Transverse colon (tissue), 4 donors: ENCODE data around the gene GEMIN5. TPM values are rescaled to one million over a fixed set of nuclear protein-coding genes. Genes with fewer than 3 reads are reported as not detected.
A peak's percentile ranks its signal among the peaks of the same experiment; 100 is the strongest.

ENCODE experiments used
- DNase-seq: peaks from one replicate; pipeline ENCODE4 v3.0.0-alpha.2; 2019
- H3K27ac ChIP-seq, 4 donors: fragments of 200-600 bp; sonication (generic); 2 replicates each; pipeline ENCODE4 v1.5.1; 2016 to 2018; ENCODE audit warnings: inconsistent platforms in 4 of 4
- H3K27me3 ChIP-seq: fragments of 200-600 bp; sonication (generic); 2 replicates; pipeline ENCODE4 v1.5.1; 2017; ENCODE audit warnings: inconsistent platforms
- H3K36me3 ChIP-seq, 4 donors: fragments of 200-600 bp; sonication (generic); 2 replicates each; pipeline ENCODE4 v1.5.1; 2017 to 2019; ENCODE audit warnings: inconsistent platforms in 4 of 4
- H3K4me1 ChIP-seq, 4 donors: fragments of 200-600 bp; sonication (generic); 2 replicates each; pipeline ENCODE4 v1.5.1; 2017 to 2020; ENCODE audit warnings: inconsistent platforms in 4 of 4
- H3K4me3 ChIP-seq, 4 donors: fragments of 200-600 bp; sonication (generic); 1 replicate in 1 of 4; 2 replicates in 3 of 4; pipeline versions ENCODE4 v1.5.1 to v1.6.1; 2017 to 2019; ENCODE audit warnings: inconsistent platforms in 4 of 4
- H3K9me3 ChIP-seq, 2 donors: fragments of 200-600 bp; sonication (generic); 2 replicates each; pipeline ENCODE4 v1.5.1; 2017 to 2019; ENCODE audit warnings: inconsistent platforms in 2 of 2
- CTCF ChIP-seq, 5 experiments: fragments of 200-600 bp in 3 of 5; fragments of 450-650 bp in 2 of 5; sonication (generic) in 3 of 5; IDR thresholded peaks; 1 replicate in 2 of 5; 2 replicates in 3 of 5; pipeline ENCODE4 v1.5.1; 2016 to 2017; ENCODE audit warnings: antibody characterized with exemption in 5 of 5, inconsistent platforms in 3 of 5, mild to moderate bottlenecking in 2 of 5, moderate library complexity in 1 of 5
- EP300 ChIP-seq: sonication (generic); formaldehyde crosslinking; IDR thresholded peaks from one replicate; pipeline ENCODE4 v1.6.1; 2017; ENCODE audit warnings: antibody characterized with exemption, low read depth
- POLR2A ChIP-seq: fragments of 450-650 bp; IDR thresholded peaks from one replicate; pipeline ENCODE4 v1.6.1; 2016; ENCODE audit warnings: antibody characterized with exemption, mild to moderate bottlenecking, moderate library complexity
- POLR2AphosphoS5 ChIP-seq, 3 donors: sonication (generic); formaldehyde crosslinking; IDR thresholded peaks; one replicate each; pipeline ENCODE4 v1.6.1; 2016; ENCODE audit warnings: antibody characterized with exemption in 3 of 3
- WGBS, 2 donors: methylation state at CpG; one replicate each; pipeline ENCODE4 v1.1.5; 2018; ENCODE audit warnings: low coverage in 1 of 2; 5-methylcytosine and 5-hydroxymethylcytosine counted together
- in situ Hi-C, 4 donors: fragments of 200-750 bp; cut with MboI; loops; one replicate each; pipeline versions ENCODE4 v1.15.0 to v1.15.1; 2017; ENCODE audit warnings: low sequenced_read_pairs in 3 of 4, low pct_ligation_motif_present in 1 of 4, low pct_unique_long_range_greater_than_20kb in 1 of 4
- intact Hi-C: fragments of 100-400 bp; cut with DNase I; formaldehyde crosslinking; loops from one replicate; pipeline ENCODE4 v1.15.1; 2023; ENCODE audit warnings: low total_unique reads
- total RNA-seq, 4 donors: library from RNA; depleted of rRNA; stranded (reverse); fragments of >200 nt; gene quantifications; one replicate each; pipeline ENCODE4 v1.1.0, GENCODE V29; 2016

GEMIN5 gene
- total RNA-seq, 4 donors from 2014 or later, result 3.4 to 39.4 (median 7.3) TPM

GRCh38 chr5:154860123-154860522, 77.9 kb downstream of the GEMIN5 start:
- Histone ChIP-seq H3K36me3 (peaks cover 0 to 1% (median 0%) of the 10 kb centered on the region in 4 donors), H3K4me3 (peak overlapping the region in 3 of 4 donors; percentile 73 to 78 (median 76)), H3K27me3 (no peaks in the 10 kb centered on the region), H3K27ac (peak overlapping the region; percentile 95 to 99 (median 98)), H3K9me3 (no peaks in the 10 kb centered on the region), H3K4me1 (peaks cover 24 to 45% (median 42%) of the 10 kb centered on the region in 4 donors)
- DNase-seq, result peak; percentile 39
- in situ Hi-C loops (no loop called here), intact Hi-C loops (no loop called here)
- TF ChIP-seq EP300 (no peak), POLR2AphosphoS5 (IDR thresholded peaks at IDR 0.05) (peak; percentile 28 to 41 (median 37)), CTCF (IDR thresholded peaks at IDR 0.05) (no peak), POLR2A (no peak)
- 18 to 52% methylated on average over 2 to 5 of the region's 5 CpGs for WGBS, 2 donors

- Histone ChIP-seq H3K27me3 (no peaks in the 10 kb centered on the region), H3K36me3 (no peaks in the 10 kb centered on the region), H3K4me1 (peaks cover 24 to 45% (median 42%) of the 10 kb centered on the region in 4 donors), H3K9me3 (no peaks in the 10 kb centered on the region), H3K27ac (peak overlapping the region; percentile 95 to 99 (median 98)), H3K4me3 (peak overlapping the region; percentile 73 to 97 (median 77))
- DNase-seq, result no peak
- in situ Hi-C loops (loop anchor here in 1 of 4 donors (10.0 kb wide), 1 partner anchor 104 kb away; the partner anchor contains the start of gene LARP1), intact Hi-C loops (loop anchor here (5.0 kb wide), 1 partner anchor 102 kb away; the partner anchor contains the start of gene LARP1)
- WGBS, 2 donors, result 0 to 1% methylated on average over 13 to 26 of the region's 26 CpGs
- peak in 1 of 3 donors; percentile 34 for TF ChIP-seq POLR2AphosphoS5 (IDR thresholded peaks at IDR 0.05)
- no peak for TF ChIP-seq EP300
- peak; percentile 16 for TF ChIP-seq POLR2A
Observed at GRCh38 chr5:154858972-154859871, 78.8 kb downstream of the GEMIN5 start.

- Histone ChIP-seq H3K4me1 (peaks cover 24 to 45% (median 42%) of the 10 kb centered on the region in 4 donors), H3K4me3 (peak within 1 kb of the TSS; percentile 73 to 97 (median 77)), H3K27me3 (no peaks in the 10 kb centered on the region), H3K27ac (peak within 1 kb of the TSS; percentile 95 to 99 (median 98)), H3K36me3 (no peaks in the 10 kb centered on the region), H3K9me3 (no peaks in the 10 kb centered on the region)
- TF ChIP-seq POLR2A (peak; percentile 97), CTCF (IDR thresholded peaks at IDR 0.05) (no peak), POLR2AphosphoS5 (IDR thresholded peaks at IDR 0.05) (peak; percentile 95 to 97 (median 97)), EP300 (no peak)
- DNase-seq, result peak; percentile 99
- 0% methylated on average over 51 of the region's 65 CpGs; no CpG with 5 or more reads in 1 of the 2 donors for WGBS, 2 donors
- in situ Hi-C loops (loop anchor here in 1 of 4 donors (10.0 kb wide), 1 partner anchor 104 kb away; the partner anchor contains the start of gene LARP1), intact Hi-C loops (loop anchor here (5.0 kb wide), 1 partner anchor 101 kb away; the partner anchor contains the start of gene LARP1)
Observed at GRCh38 chr5:154858297-154858971, 79.6 kb downstream of the GEMIN5 start, which contains the start of gene CNOT8. CNOT8 (plus strand) TSS chr5:154858627; CDS start chr5:154863279, 4,652 bp downstream.

GRCh38 chr5:154857530-154858296, 80.3 kb downstream of the GEMIN5 start:
- 1% methylated on average over 55 of the region's 59 CpGs; no CpG with 5 or more reads in 1 of the 2 donors for WGBS, 2 donors
- intact Hi-C loops (loop anchor here (5.0 kb wide), 1 partner anchor 100 kb away; the partner anchor contains the start of gene LARP1), in situ Hi-C loops (loop anchor here in 1 of 4 donors (10.0 kb wide), 1 partner anchor 103 kb away; the partner anchor contains the start of gene LARP1)
- peak; percentile 74 for TF ChIP-seq POLR2A
- no peak for TF ChIP-seq CTCF (IDR thresholded peaks at IDR 0.05)
- TF ChIP-seq EP300, result no peak
- TF ChIP-seq POLR2AphosphoS5 (IDR thresholded peaks at IDR 0.05), result peak; percentile 56 to 77 (median 59)
- H3K4me3 ChIP-seq, result peak overlapping the region; percentile 73 to 97 (median 77)
- DNase-seq, result peak; percentile 92
- H3K36me3 ChIP-seq, result no peaks in the 10 kb centered on the region
- no peaks in the 10 kb centered on the region for H3K27me3 ChIP-seq
- peaks cover 23 to 44% (median 40%) of the 10 kb centered on the region in 4 donors for H3K4me1 ChIP-seq
- no peaks in the 10 kb centered on the region for H3K9me3 ChIP-seq
- peak overlapping the region; percentile 95 to 99 (median 98) for H3K27ac ChIP-seq
